IgD-negative memory B cell (primary cell): ENCODE data around the gene NBPF1. TPM values are rescaled to one million over a fixed set of nuclear protein-coding genes. Genes with fewer than 3 reads are reported as not detected.
"Not testable (repeated sequence)": the region's sequence is repeated elsewhere in the genome, so short reads cannot be mapped to it uniquely, and the experiment has no call there.

Experiments used
- H3K27ac Mint-ChIP-seq, 3 donors: one replicate each; pipeline ENCODE4 v1.8.0; 2020 to 2022; ENCODE audit warnings: mild to moderate bottlenecking in 3 of 3, mixed read lengths in 3 of 3, moderate library complexity in 1 of 3
- H3K27me3 Mint-ChIP-seq: one replicate; pipeline ENCODE4 v1.8.0; 2021; ENCODE audit warnings: mixed read lengths
- H3K36me3 Mint-ChIP-seq: one replicate; pipeline ENCODE4 v1.8.0; 2020; ENCODE audit warnings: mild to moderate bottlenecking, mixed read lengths
- H3K4me1 Mint-ChIP-seq, 3 donors: one replicate each; pipeline ENCODE4 v1.8.0; 2020 to 2022; ENCODE audit warnings: mixed read lengths in 3 of 3, mild to moderate bottlenecking in 1 of 3
- H3K4me3 Mint-ChIP-seq, 4 donors: one replicate each; pipeline ENCODE4 v1.8.0; 2020 to 2022; ENCODE audit warnings: mild to moderate bottlenecking in 4 of 4, mixed read lengths in 4 of 4, moderate library complexity in 3 of 4
- H3K9me3 Mint-ChIP-seq, 3 donors: one replicate each; pipeline ENCODE4 v1.8.0; 2020 to 2021; ENCODE audit warnings: mixed read lengths in 3 of 3, mild to moderate bottlenecking in 1 of 3
- polyA plus RNA-seq: library from polyadenylated mRNA; unstranded; fragments of 300-500 nt; fragmentation: Illumina TruSeq; gene quantifications from one replicate; pipeline ENCODE4 v1.2.3, GENCODE V29; 2021

Gene NBPF1
- polyA plus RNA-seq, 1 donor from 2014 or later, result 15.5 TPM

GRCh38 chr1:16606666-16607432 is 6.5 kb downstream of the NBPF1 start:
- H3K9me3 Mint-ChIP-seq, H3K36me3 Mint-ChIP-seq, H3K4me3 Mint-ChIP-seq, H3K4me1 Mint-ChIP-seq, H3K27me3 Mint-ChIP-seq, H3K27ac Mint-ChIP-seq: not testable (repeated sequence)

GRCh38 chr1:16605532-16606505 is 7.5 kb downstream of the NBPF1 start:
- Mint-ChIP-seq H3K4me3 (no peak overlapping the region), H3K4me1 (no peaks in the 10 kb centered on the region)

GRCh38 chr1:16605213-16605525 is 8.2 kb downstream of the NBPF1 start:
- no peaks in the 10 kb centered on the region for H3K36me3 Mint-ChIP-seq
- no peak overlapping the region for H3K27ac Mint-ChIP-seq
- H3K27me3 Mint-ChIP-seq, result no peaks in the 10 kb centered on the region
- no peaks in the 10 kb centered on the region for H3K9me3 Mint-ChIP-seq
- no peaks in the 10 kb centered on the region for H3K4me1 Mint-ChIP-seq
- H3K4me3 Mint-ChIP-seq, result no peak overlapping the region

More at GRCh38 chr1:16605532-16606505, 7.5 kb downstream of the NBPF1 start:
- Mint-ChIP-seq H3K36me3 (no peaks in the 10 kb centered on the region), H3K27ac (no peak overlapping the region), H3K27me3 (no peaks in the 10 kb centered on the region), H3K9me3 (no peaks in the 10 kb centered on the region)

- not testable (repeated sequence) for H3K4me3 Mint-ChIP-seq, H3K27me3 Mint-ChIP-seq, H3K27ac Mint-ChIP-seq, H3K9me3 Mint-ChIP-seq, H3K36me3 Mint-ChIP-seq, H3K4me1 Mint-ChIP-seq
These were observed 8.7 kb downstream of the NBPF1 start for GRCh38 chr1:16604514-16605212.

GRCh38 chr1:16603623-16604022 is 9.7 kb downstream of the NBPF1 start:
- not testable (repeated sequence) for H3K4me3 Mint-ChIP-seq, H3K4me1 Mint-ChIP-seq, H3K9me3 Mint-ChIP-seq, H3K27ac Mint-ChIP-seq, H3K36me3 Mint-ChIP-seq, H3K27me3 Mint-ChIP-seq

- H3K9me3 Mint-ChIP-seq, H3K27me3 Mint-ChIP-seq, H3K36me3 Mint-ChIP-seq: not testable (repeated sequence)
These were observed 10.9 kb downstream of the NBPF1 start for GRCh38 chr1:16602336-16603011.

GRCh38 chr1:16600855-16601786 is 12.2 kb downstream of the NBPF1 start:
- not testable (repeated sequence) for H3K27me3 Mint-ChIP-seq, H3K27ac Mint-ChIP-seq, H3K4me3 Mint-ChIP-seq, H3K9me3 Mint-ChIP-seq, H3K4me1 Mint-ChIP-seq, H3K36me3 Mint-ChIP-seq

More at GRCh38 chr1:16602336-16603011, 10.9 kb downstream of the NBPF1 start:
- H3K4me1 Mint-ChIP-seq, H3K27ac Mint-ChIP-seq, H3K4me3 Mint-ChIP-seq: not testable (repeated sequence)

- not testable (repeated sequence) for H3K4me3 Mint-ChIP-seq, H3K4me1 Mint-ChIP-seq, H3K36me3 Mint-ChIP-seq, H3K9me3 Mint-ChIP-seq, H3K27me3 Mint-ChIP-seq, H3K27ac Mint-ChIP-seq
These were observed 14.0 kb downstream of the NBPF1 start for GRCh38 chr1:16599326-16599725.

GRCh38 chr1:16595216-16595615 is 18.1 kb downstream of the NBPF1 start:
- H3K9me3 Mint-ChIP-seq, H3K4me1 Mint-ChIP-seq, H3K27me3 Mint-ChIP-seq, H3K36me3 Mint-ChIP-seq, H3K27ac Mint-ChIP-seq, H3K4me3 Mint-ChIP-seq: not testable (repeated sequence)

- not testable (repeated sequence) for H3K4me3 Mint-ChIP-seq, H3K27ac Mint-ChIP-seq, H3K4me1 Mint-ChIP-seq, H3K9me3 Mint-ChIP-seq, H3K36me3 Mint-ChIP-seq, H3K27me3 Mint-ChIP-seq
These were observed 21.5 kb downstream of the NBPF1 start for GRCh38 chr1:16591845-16592244.

GRCh38 chr1:16588081-16588480 is 25.3 kb downstream of the NBPF1 start:
- H3K9me3 Mint-ChIP-seq, H3K36me3 Mint-ChIP-seq, H3K4me3 Mint-ChIP-seq: not testable (repeated sequence)

GRCh38 chr1:16587639-16588038 is 25.7 kb downstream of the NBPF1 start:
- H3K27me3 Mint-ChIP-seq, H3K4me1 Mint-ChIP-seq, H3K4me3 Mint-ChIP-seq, H3K36me3 Mint-ChIP-seq, H3K27ac Mint-ChIP-seq, H3K9me3 Mint-ChIP-seq: not testable (repeated sequence)

More at GRCh38 chr1:16588081-16588480, 25.3 kb downstream of the NBPF1 start:
- not testable (repeated sequence) for H3K27ac Mint-ChIP-seq, H3K4me1 Mint-ChIP-seq, H3K27me3 Mint-ChIP-seq

GRCh38 chr1:16565324-16565723 is 48.0 kb downstream of the NBPF1 start:
- H3K27me3 Mint-ChIP-seq, H3K9me3 Mint-ChIP-seq: not testable (repeated sequence)

GRCh38 chr1:16561035-16561434 is 52.3 kb downstream of the NBPF1 start:
- not testable (repeated sequence) for H3K4me1 Mint-ChIP-seq, H3K9me3 Mint-ChIP-seq, H3K36me3 Mint-ChIP-seq, H3K27ac Mint-ChIP-seq, H3K4me3 Mint-ChIP-seq, H3K27me3 Mint-ChIP-seq

More at GRCh38 chr1:16565324-16565723, 48.0 kb downstream of the NBPF1 start:
- H3K4me1 Mint-ChIP-seq, H3K27ac Mint-ChIP-seq, H3K36me3 Mint-ChIP-seq, H3K4me3 Mint-ChIP-seq: not testable (repeated sequence)
